Upper lobe of left lung (tissue), 4 donors: ENCODE measurements around the gene RPRD1A.

Experiments
- EP300 ChIP-seq, 4 donors: sonication (generic); formaldehyde crosslinking; IDR thresholded peaks; one replicate each; pipeline ENCODE4 v1.5.1; 2017; ENCODE audit warnings: antibody characterized with exemption in 4 of 4, control low read depth in 2 of 4
- POLR2A ChIP-seq, 4 donors: fragments of 450-650 bp; IDR thresholded peaks; one replicate each; pipeline ENCODE4 v1.5.1; 2016 to 2017; ENCODE audit warnings: antibody characterized with exemption in 4 of 4, mild to moderate bottlenecking in 2 of 4
- POLR2AphosphoS5 ChIP-seq, 2 donors: sonication (generic); formaldehyde crosslinking; IDR thresholded peaks; one replicate each; pipeline ENCODE4 v1.5.1; 2017; ENCODE audit warnings: antibody characterized with exemption in 2 of 2
- TF ChIP-seq, protein P1 (sequence below), 6 experiments: fragments of 450-650 bp in 4 of 6; fragments of 200-600 bp in 2 of 6; sonication (generic) in 2 of 6; IDR thresholded peaks; one replicate each; pipeline ENCODE4 v1.5.1; 2016 to 2019; ENCODE audit warnings: antibody characterized with exemption in 6 of 6

DNA sequence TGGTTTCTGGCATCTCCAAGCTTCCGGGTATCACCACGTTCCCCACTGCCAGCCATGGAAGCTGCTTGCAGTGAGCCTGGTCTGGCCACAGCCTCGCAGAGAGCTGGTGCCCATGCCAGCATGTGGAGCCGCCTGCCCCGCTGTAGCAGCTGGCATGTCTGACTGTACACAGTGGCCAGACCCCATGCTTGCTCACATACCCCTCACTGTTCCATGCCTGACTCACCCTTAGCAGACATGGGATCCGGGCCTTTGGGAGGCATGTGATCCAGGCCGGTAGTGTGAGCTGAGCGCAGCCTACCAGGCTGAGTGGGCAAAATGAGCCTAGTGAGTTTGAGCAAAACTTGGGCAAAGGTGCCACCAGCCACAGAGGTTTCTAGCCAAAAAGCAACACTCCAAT lies 18.8 kb upstream of the RPRD1A start:
- TF ChIP-seq, protein P1, sequence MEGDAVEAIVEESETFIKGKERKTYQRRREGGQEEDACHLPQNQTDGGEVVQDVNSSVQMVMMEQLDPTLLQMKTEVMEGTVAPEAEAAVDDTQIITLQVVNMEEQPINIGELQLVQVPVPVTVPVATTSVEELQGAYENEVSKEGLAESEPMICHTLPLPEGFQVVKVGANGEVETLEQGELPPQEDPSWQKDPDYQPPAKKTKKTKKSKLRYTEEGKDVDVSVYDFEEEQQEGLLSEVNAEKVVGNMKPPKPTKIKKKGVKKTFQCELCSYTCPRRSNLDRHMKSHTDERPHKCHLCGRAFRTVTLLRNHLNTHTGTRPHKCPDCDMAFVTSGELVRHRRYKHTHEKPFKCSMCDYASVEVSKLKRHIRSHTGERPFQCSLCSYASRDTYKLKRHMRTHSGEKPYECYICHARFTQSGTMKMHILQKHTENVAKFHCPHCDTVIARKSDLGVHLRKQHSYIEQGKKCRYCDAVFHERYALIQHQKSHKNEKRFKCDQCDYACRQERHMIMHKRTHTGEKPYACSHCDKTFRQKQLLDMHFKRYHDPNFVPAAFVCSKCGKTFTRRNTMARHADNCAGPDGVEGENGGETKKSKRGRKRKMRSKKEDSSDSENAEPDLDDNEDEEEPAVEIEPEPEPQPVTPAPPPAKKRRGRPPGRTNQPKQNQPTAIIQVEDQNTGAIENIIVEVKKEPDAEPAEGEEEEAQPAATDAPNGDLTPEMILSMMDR (IDR thresholded peaks at IDR 0.05), result no peak
- TF ChIP-seq POLR2A (IDR thresholded peaks at IDR 0.05), result no peak
- TF ChIP-seq POLR2AphosphoS5 (IDR thresholded peaks at IDR 0.05), result no peak
- no peak for TF ChIP-seq EP300 (IDR thresholded peaks at IDR 0.05)
